ENCODE measurements around the gene EVA1B. TPM values are rescaled to one million over a fixed set of nuclear protein-coding genes. Genes with fewer than 3 reads are reported as not detected.

EVA1B gene
- total and polyA plus RNA-seq, 2 experiments from 2014 or later, result 68.7 to 82.2 TPM

GRCh38 chr1:36298640-36299039, 24.8 kb downstream of the EVA1B start:
- peaks cover 7% of the 10 kb centered on the region for H3K79me2 ChIP-seq
- TF ChIP-seq EZH2phosphoT487 (IDR thresholded peaks at IDR 0.05; ENCODE audit: low read depth, severe bottlenecking, unreplicated experiment) (no peak), EZH2 (IDR thresholded peaks at IDR 0.05; ENCODE audit: borderline replicate concordance) (no peak)
- TF ChIP-seq, protein P1, sequence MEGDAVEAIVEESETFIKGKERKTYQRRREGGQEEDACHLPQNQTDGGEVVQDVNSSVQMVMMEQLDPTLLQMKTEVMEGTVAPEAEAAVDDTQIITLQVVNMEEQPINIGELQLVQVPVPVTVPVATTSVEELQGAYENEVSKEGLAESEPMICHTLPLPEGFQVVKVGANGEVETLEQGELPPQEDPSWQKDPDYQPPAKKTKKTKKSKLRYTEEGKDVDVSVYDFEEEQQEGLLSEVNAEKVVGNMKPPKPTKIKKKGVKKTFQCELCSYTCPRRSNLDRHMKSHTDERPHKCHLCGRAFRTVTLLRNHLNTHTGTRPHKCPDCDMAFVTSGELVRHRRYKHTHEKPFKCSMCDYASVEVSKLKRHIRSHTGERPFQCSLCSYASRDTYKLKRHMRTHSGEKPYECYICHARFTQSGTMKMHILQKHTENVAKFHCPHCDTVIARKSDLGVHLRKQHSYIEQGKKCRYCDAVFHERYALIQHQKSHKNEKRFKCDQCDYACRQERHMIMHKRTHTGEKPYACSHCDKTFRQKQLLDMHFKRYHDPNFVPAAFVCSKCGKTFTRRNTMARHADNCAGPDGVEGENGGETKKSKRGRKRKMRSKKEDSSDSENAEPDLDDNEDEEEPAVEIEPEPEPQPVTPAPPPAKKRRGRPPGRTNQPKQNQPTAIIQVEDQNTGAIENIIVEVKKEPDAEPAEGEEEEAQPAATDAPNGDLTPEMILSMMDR (IDR thresholded peaks at IDR 0.05; ENCODE audit: poor library complexity), result no peak
- H4K20me1 ChIP-seq (ENCODE audit: insufficient read depth, poor library complexity, severe bottlenecking), result no peaks in the 10 kb centered on the region
- DNase-seq (ENCODE audit: low spot score), result no peak
- WGBS (ENCODE audit: low lambda C conversion rate, missing lambda C conversion rate), result 95% methylated on average over 5 of the region's 5 CpGs
- no peaks in the 10 kb centered on the region for H3K9me3 ChIP-seq (ENCODE audit: low read depth)
- H3K36me3 ChIP-seq (replicated peaks; ENCODE audit: insufficient read depth, low read depth), result peaks cover 5% of the 10 kb centered on the region
- no peak overlapping the region for H2AFZ ChIP-seq
- H3K4me2 ChIP-seq, result no peak overlapping the region
- H3K9me2 ChIP-seq (replicated peaks; ENCODE audit: insufficient read depth), result no peaks in the 10 kb centered on the region
- no peaks in the 10 kb centered on the region for H3K4me1 ChIP-seq (ENCODE audit: insufficient read depth)
- no peaks in the 10 kb centered on the region for H3K27me3 ChIP-seq
- H3K27ac ChIP-seq, result no peak overlapping the region
- no peak overlapping the region for H3K4me3 ChIP-seq

DNA sequence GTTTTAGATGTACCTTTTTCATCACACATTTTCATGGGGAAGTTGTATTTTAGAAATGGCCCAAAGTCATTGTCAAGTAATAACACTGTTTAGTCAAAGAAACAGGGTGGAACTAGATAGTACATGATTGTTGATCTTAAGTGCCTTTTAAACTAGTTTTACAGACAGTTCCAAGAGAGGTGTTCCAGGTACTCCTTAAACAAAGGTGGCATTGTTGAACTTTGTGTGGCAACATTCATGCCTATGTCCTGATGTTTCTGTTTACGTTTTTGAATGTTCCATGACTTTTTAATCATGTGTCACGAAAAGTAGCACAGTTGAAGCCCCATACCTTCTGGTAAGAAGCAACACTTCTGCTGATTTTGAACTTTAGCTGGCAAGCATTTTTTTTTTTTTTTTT, 26.4 kb downstream of the EVA1B start:
- H3K4me3 ChIP-seq, result no peak overlapping the region
- H3K27ac ChIP-seq, result peak overlapping the region; percentile 18
- H3K9me2 ChIP-seq (replicated peaks; ENCODE audit: insufficient read depth), result no peaks in the 10 kb centered on the region
- H2AFZ ChIP-seq, result no peak overlapping the region
- H3K27me3 ChIP-seq, result no peaks in the 10 kb centered on the region
- H4K20me1 ChIP-seq (ENCODE audit: insufficient read depth, poor library complexity, severe bottlenecking), result no peaks in the 10 kb centered on the region
- TF ChIP-seq, protein P1 (IDR thresholded peaks at IDR 0.05; ENCODE audit: poor library complexity), result no peak
- no peak for TF ChIP-seq EZH2phosphoT487 (IDR thresholded peaks at IDR 0.05; ENCODE audit: low read depth, severe bottlenecking, unreplicated experiment)
- no peak for TF ChIP-seq EZH2 (IDR thresholded peaks at IDR 0.05; ENCODE audit: borderline replicate concordance)
- no peaks in the 10 kb centered on the region for H3K4me1 ChIP-seq (ENCODE audit: insufficient read depth)
- H3K79me2 ChIP-seq, result peaks cover 7% of the 10 kb centered on the region
- H3K4me2 ChIP-seq, result no peak overlapping the region
- no peaks in the 10 kb centered on the region for H3K9me3 ChIP-seq (ENCODE audit: low read depth)
- H3K36me3 ChIP-seq (replicated peaks; ENCODE audit: insufficient read depth, low read depth), result peaks cover 5% of the 10 kb centered on the region
- WGBS (ENCODE audit: low lambda C conversion rate, missing lambda C conversion rate), result 88% methylated on average over 2 of the region's 2 CpGs
- DNase-seq (ENCODE audit: low spot score), result no peak

DNA sequence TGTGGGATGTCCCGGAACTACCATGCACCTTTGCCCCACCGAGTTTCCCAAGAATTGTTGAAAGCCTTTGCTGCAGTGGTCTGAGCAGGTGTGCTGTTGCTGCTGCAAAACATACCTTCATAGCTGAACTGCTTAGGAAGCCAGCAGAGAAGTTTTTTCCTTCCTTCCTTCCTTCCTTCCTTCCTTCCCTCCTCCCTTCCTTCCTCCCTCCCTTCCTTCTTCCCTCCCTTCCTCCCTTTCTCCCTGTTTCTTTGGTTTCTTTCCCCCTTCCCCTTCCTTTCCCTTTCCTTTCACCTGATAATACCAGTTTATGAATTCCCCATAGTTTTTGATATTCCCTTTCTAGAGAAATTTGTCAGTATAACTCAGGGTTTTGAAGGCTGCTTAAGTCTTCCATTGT, 28.1 kb downstream of the EVA1B start:
- no peaks in the 10 kb centered on the region for H4K20me1 ChIP-seq (ENCODE audit: insufficient read depth, poor library complexity, severe bottlenecking)
- H3K9me3 ChIP-seq (ENCODE audit: low read depth), result no peaks in the 10 kb centered on the region
- no peaks in the 10 kb centered on the region for H3K9me2 ChIP-seq (replicated peaks; ENCODE audit: insufficient read depth)
- no peaks in the 10 kb centered on the region for H3K4me1 ChIP-seq (ENCODE audit: insufficient read depth)
- peaks cover 5% of the 10 kb centered on the region for H3K36me3 ChIP-seq (replicated peaks; ENCODE audit: insufficient read depth, low read depth)
- H3K27ac ChIP-seq, result no peak overlapping the region
- TF ChIP-seq, protein P1 (IDR thresholded peaks at IDR 0.05; ENCODE audit: poor library complexity), result no peak
- no peak for TF ChIP-seq EZH2 (IDR thresholded peaks at IDR 0.05; ENCODE audit: borderline replicate concordance)
- TF ChIP-seq EZH2phosphoT487 (IDR thresholded peaks at IDR 0.05; ENCODE audit: low read depth, severe bottlenecking, unreplicated experiment), result no peak
- H3K79me2 ChIP-seq, result peaks cover 11% of the 10 kb centered on the region
- H3K4me3 ChIP-seq, result no peak overlapping the region
- WGBS (ENCODE audit: low lambda C conversion rate, missing lambda C conversion rate), result 84% methylated on average over 2 of the region's 2 CpGs
- no peak overlapping the region for H2AFZ ChIP-seq
- H3K4me2 ChIP-seq, result no peak overlapping the region
- no peaks in the 10 kb centered on the region for H3K27me3 ChIP-seq
- no peak for DNase-seq (ENCODE audit: low spot score)

GRCh38 chr1:36287595-36287994, 35.9 kb downstream of the EVA1B start:
- no peak for DNase-seq (ENCODE audit: low spot score)
- no peaks in the 10 kb centered on the region for H3K36me3 ChIP-seq (replicated peaks; ENCODE audit: insufficient read depth, low read depth)
- H4K20me1 ChIP-seq (ENCODE audit: insufficient read depth, poor library complexity, severe bottlenecking), result peaks cover 7% of the 10 kb centered on the region
- no peaks in the 10 kb centered on the region for H3K9me2 ChIP-seq (replicated peaks; ENCODE audit: insufficient read depth)
- no peaks in the 10 kb centered on the region for H3K4me1 ChIP-seq (ENCODE audit: insufficient read depth)
- no peaks in the 10 kb centered on the region for H3K27me3 ChIP-seq
- H3K79me2 ChIP-seq, result peaks cover 46% of the 10 kb centered on the region
- no peak overlapping the region for H3K4me2 ChIP-seq
- no peaks in the 10 kb centered on the region for H3K9me3 ChIP-seq (ENCODE audit: low read depth)
- TF ChIP-seq EZH2 (IDR thresholded peaks at IDR 0.05; ENCODE audit: borderline replicate concordance), result no peak
- TF ChIP-seq EZH2phosphoT487 (IDR thresholded peaks at IDR 0.05; ENCODE audit: low read depth, severe bottlenecking, unreplicated experiment), result no peak
- TF ChIP-seq, protein P1 (IDR thresholded peaks at IDR 0.05; ENCODE audit: poor library complexity), result no peak
- WGBS (ENCODE audit: low lambda C conversion rate, missing lambda C conversion rate), result 100% methylated on average over 5 of the region's 5 CpGs
- H2AFZ ChIP-seq, result no peak overlapping the region
- H3K27ac ChIP-seq, result no peak overlapping the region
- no peak overlapping the region for H3K4me3 ChIP-seq

All from hepatocyte (in vitro differentiated cells).